ENCODE data around the gene PCDHGB3.

DNA sequence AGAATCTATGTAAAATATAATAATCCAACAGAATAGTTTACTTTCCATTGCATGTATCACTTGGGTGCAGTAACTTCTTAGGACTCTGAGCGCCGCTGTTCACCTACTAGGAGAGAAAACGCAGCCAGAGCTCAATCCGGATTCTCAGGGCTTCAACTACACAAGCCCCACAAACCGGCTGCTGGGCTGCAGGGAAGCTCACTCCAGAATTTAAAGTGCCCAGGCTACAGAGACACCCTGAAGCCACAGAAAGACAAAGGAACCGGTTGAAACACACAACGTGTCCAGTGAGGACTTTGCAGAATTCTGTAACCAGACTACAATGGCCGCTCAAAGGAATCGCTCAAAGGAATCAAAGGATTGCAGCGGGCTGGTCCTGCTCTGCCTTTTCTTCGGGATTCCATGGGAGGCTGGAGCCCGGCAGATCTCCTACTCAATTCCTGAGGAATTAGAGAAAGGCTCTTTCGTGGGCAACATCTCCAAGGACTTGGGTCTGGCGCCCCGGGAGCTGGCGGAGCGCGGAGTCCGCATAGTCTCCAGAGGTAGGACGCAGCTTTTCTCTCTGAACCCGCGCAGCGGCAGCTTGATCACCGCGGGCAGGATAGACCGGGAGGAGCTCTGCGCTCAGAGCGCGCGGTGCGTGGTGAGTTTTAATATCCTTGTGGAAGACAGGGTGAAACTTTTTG is 43.0 kb downstream of the PCDHGB3 start, which contains the start of gene PCDHGA10:
- TF ChIP-seq, protein P1, sequence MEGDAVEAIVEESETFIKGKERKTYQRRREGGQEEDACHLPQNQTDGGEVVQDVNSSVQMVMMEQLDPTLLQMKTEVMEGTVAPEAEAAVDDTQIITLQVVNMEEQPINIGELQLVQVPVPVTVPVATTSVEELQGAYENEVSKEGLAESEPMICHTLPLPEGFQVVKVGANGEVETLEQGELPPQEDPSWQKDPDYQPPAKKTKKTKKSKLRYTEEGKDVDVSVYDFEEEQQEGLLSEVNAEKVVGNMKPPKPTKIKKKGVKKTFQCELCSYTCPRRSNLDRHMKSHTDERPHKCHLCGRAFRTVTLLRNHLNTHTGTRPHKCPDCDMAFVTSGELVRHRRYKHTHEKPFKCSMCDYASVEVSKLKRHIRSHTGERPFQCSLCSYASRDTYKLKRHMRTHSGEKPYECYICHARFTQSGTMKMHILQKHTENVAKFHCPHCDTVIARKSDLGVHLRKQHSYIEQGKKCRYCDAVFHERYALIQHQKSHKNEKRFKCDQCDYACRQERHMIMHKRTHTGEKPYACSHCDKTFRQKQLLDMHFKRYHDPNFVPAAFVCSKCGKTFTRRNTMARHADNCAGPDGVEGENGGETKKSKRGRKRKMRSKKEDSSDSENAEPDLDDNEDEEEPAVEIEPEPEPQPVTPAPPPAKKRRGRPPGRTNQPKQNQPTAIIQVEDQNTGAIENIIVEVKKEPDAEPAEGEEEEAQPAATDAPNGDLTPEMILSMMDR (conservative IDR thresholded peaks at IDR 0.05; ENCODE audit: low read length): peak; percentile 88
- TF ChIP-seq EZH2phosphoT487 (IDR thresholded peaks at IDR 0.05; ENCODE audit: borderline replicate concordance, low read depth, low read length): no peak
